NCI-H2081 (cell line): ENCODE data around the gene ARIH1.
A peak's percentile ranks its signal among the peaks of the same experiment; 100 is the strongest.

ENCODE experiments used
- DNase-seq, 2 experiments: peaks; one replicate each; lab custom pipeline; 2025; lab: John Stamatoyannopoulos, UW

The ARIH1 gene

DNA sequence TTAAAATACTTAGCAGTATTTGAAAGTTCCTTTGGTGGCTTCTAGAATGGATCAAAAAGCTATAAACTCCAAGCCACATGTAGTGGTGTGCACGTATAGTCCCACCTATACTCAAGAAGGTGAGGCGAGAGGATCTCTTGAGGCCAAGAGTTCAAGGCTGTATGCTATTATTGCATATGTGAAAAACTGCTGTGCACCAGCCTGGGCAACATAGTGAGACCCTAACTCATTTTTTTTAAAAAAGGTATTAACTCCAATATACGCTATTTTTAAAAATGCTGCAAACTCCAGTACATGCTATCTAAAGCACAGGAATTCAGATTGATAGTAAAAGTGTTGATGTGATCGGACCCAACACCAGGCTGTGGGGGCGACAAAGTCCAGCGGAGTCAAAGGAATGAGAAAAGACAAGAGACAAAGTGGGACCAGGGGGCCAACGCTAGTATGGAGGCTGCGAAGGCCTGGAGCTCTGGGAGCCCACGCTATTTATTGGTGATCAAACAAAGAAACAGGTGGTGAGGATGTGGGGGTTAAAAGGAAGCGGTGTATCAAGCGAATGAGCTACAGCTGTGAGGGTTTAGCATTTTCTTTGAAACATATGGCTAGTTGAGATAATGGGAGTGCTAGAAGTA, 66.6 kb downstream of the ARIH1 start:
- no peak for DNase-seq

DNA sequence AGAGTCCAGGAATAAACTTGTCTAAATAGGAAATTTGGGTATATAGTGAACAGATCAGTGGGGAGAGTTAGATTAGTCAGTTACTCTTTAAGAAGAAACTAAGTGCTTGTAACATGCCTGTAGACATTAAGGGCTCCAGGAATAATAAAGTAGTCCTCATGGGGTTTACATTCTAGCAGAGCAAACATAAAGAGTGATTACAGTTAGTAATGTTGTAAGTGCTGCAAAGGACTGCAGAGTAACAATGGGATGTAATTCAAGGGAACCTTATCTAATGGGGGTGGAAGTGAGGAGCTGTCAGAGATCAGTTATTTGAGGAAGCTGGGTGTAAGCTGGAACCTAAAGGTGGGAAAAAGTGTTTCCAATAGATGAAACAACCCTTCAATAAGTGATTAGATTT, 67.5 kb downstream of the ARIH1 start:
- no peak for DNase-seq

DNA sequence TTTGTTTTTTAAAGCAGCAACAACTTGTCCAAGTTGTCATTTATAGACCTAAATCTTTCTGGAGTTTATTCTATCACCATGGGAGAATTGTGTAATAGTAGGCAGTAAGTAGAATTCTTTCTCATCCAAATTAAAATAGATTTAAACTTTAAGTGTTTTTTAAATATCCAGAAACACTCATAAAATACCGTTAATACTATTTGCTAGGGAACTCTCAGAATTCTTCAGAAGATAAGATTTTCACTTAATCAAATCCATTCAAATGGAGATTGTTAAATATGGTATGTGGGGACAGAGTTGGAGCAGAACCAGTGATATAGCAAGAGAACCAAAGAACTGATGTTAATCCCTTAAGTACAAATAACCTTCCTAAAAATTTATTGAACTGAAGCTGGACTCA, 71.0 kb downstream of the ARIH1 start:
- no peak for DNase-seq

DNA sequence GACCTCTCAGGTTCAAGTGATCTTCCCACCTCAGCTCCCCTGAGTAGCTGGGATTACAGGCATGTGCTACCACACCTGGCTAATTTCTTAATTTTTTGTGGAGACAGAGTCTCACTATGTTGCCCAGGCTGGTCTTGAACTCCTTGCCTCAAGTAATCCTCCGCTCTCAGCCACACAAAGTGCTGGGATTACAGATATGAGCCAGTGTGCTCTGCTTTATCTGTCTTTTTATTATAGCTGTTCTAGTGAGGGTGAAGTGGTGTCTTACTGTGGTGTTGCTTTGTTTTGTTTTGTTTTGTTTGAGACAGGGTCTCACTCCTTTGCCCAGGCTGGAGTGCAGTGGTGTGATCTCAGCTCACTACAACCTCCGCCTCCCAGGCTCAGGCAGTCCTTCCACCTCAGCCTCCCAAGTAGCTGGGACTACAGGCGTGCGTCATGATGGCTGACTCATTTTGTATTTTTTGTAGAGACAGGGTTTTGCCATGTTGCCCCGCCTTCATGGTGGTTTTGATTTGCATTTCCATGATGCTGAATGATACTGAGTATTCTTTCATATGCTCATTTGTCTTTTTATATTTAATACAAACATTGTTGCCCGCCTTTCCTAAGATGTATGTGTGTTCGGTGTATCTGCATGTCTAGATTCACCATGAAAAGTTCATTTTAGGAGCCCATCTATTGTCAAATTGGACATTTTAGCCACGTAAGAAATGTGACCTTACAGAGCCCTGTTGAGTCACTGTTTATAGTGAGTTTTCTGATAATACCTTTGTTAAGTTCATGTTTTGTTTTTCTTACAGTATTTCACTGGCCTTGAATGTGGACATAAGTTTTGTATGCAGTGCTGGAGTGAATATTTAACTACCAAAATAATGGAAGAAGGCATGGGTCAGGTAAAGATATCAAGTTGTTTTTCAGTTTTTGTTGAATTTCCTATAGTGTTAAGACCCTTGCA, 80.6 kb downstream of the ARIH1 start:
- DNase-seq = no peak

DNA sequence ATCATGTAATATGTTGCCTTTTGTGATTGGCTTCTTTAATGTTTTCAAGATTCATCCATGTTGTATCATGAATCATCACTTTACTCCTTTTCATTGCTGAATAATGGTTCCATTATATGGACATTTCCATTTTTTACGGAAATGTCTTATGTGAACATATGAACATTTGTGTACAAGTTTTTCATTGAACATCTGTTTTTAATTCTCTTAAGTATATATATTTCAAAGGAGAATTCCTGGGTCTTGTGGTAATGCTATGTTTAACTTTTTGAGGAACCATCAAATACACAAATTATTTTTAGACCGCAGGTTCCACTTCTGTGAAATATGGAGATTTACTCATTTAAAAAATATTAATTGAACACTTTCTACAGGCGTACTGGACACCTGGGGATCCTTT, 85.7 kb downstream of the ARIH1 start:
- DNase-seq = no peak

DNA sequence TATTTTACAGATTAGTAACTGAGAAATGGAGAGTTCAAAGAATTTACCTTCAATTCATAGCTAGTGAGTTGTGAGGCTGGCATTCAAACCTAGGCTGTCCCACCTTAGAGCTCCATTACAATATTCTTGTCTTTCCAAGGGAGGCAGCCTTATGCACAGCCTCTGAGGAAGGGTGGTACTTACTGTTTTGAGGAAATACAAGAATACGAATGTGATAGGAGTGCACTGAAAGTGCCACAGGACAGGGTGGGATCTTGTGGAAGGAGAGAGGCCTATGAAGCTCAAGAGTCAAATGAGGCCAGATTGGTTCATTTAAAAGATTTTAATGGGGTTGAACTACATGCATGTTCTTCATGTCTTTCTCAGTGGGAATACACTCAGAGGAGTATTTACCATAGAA, 86.3 kb downstream of the ARIH1 start:
- DNase-seq = no peak

DNA sequence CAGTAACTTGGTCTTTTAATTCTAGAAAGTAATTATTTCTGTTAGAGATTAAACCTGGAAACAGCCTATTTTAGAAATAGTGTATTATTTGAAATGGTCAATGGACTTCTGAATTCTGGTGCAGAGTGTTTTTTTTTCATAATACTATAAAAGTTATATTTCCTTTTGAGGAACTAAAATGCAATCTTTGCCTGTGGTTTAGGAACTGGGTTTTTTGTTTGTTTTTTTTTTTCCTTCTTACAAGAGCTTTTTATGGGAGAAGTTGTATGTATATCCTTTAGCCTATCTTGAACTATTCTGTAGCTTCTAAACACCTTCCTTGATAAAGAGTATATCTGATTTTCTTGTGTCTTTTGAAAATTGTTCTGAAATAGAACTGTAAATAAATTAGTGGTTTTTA, 88.3 kb downstream of the ARIH1 start:
- no peak for DNase-seq

DNA sequence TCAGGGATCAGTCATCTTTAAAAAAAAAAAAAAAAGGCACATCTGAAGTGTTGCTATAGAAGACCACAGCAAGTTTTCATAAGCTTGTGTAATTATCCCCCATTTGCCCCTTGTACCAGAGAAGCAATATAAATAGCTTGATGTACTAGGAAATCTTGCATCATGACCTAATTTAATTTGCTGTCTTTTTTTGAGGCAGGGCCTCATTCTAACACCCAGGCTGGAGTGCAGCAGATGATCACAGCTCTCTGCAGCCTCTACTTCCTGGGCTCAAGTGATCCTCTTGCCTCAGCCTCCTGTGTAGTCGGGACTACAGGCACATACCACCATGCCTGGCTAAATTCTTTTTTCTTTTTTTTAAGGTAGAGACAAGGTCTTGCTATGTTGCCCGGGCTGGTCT, 88.7 kb downstream of the ARIH1 start:
- DNase-seq = no peak

DNA sequence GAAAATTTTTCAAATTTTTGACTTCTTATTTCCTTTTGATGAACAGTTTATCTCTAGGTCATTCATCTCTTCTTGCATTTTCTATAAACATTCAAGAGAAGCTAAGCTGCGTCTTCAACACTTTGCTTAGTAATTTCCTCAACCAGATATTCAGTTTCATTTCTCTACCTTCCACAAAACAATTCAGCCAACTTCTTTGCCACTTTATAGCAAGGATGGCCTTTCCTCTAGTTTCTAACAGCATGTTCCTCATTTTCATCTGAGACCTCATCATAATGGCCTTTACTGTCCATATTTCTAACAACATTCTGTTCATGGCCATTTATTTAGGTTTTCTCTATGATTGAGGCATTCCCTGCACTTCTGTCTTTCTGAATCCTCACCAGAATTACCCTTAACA, 90.0 kb downstream of the ARIH1 start:
- no peak for DNase-seq

DNA sequence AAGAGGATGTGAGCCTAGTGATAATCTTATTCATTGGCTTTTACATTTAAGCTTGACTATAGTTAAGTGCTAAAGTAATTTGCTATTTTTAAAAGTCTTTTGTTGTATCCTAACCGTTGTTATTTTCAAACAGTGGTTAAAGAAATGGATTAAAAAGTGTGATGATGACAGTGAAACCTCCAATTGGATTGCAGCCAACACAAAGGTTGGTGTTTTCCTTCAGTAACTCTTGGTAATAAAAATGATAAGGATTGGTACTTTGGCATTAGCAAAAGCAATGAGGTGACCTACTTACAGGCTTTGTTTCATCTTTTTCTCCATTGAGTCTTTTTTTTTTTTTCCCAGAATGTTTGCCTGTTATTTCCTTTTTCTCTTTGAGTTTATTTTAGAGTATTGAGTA, 92.8 kb downstream of the ARIH1 start:
- DNase-seq = no peak

DNA sequence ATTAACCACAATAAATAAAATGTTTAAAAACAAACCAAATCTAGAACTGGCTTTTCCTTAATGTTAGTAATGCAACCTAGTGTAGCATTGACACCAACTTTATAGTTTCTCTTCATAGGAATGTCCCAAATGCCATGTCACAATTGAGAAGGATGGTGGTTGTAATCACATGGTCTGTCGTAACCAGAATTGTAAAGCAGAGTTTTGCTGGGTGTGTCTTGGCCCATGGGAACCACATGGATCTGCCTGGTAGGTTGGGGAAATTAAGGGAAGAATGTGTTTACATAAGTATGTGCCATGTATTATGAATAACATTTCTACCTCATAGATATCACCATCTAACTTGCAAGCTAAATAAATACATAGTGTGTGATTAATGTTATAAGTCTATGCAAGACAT, 95.9 kb downstream of the ARIH1 start:
- DNase-seq = no peak

DNA sequence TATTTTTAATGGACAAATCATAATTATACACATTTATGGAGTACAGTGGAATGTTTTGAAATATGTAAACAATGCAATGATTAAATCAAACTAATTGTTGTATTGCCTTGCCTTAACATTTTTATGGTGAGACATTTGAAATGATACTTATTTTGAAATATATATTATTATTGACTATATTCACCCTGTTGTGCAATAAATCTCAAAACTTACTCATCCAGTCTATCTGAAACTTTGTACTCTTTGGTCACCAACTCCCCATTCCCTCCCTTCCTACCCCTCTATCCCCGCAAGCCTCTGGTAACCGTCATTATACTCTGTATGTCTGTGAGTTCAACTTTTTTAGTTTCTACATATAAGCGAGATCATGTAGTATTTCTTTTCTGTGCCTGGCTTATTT, 105.7 kb downstream of the ARIH1 start:
- DNase-seq = no peak

DNA sequence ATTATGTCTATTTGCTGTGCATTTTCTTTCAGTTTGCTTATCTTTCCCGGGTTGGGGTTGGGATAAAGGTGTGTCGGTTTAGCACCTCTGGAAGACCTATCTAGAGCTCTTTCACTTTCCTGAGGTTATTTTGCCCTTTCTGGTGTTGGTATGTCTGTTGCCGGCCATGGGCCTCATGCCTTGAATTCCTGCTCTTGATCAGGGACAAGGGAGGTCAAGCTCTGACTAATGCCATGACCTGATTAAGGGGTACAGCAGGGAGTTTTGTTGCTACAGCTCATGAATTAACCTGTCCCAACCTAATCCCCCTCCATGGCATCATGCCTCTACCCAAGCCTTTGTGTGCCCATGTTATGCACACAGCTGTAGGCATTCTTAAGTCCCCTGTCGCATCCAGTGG, 109.9 kb downstream of the ARIH1 start:
- DNase-seq = no peak

DNA sequence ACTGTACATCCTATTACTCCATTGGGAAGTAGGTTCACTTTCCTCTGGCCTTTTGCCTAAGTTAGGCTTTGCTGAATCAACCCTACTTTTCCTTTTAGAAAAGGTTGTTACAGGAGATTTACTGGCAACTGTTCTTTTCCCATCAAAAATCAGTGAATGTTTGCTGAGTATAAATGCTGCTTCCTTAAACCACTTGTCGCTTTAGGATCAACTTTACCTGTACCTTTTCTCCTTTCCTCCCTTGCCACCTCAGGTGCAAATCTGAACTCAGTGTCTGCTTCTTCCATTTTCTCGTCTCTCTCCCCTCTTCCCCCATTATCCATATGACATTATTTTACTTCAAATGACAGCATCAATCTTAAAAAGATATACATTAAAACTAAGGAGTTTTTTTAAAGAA, 110.9 kb downstream of the ARIH1 start:
- no peak for DNase-seq

DNA sequence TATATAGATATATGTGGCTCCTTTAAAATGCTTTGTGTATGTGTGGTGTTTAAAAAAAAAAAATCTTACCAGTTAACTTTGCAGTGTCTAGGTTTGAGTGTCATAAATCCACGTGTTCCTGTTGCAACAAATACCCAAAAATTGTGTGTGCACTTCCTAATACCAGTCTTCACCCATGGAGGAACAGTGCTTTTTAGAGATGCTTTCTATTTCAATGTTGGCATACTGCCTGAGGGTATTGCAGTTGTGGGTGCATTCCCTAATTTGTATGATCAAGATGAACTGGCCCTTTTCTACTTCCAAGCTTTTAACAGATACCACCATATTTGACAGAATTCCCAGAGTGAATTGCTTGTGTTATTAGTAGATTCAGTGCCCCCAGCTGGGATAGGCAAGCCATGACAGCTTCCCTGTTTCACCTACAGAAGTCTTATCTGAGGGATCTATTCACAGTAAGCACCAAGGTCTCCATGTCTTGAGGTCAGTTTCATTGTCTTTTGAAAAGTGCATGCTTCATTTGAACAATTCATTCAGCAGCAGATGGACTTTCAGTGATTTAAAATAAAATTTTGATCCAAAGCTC, 111.4 kb downstream of the ARIH1 start:
- no peak for DNase-seq

DNA sequence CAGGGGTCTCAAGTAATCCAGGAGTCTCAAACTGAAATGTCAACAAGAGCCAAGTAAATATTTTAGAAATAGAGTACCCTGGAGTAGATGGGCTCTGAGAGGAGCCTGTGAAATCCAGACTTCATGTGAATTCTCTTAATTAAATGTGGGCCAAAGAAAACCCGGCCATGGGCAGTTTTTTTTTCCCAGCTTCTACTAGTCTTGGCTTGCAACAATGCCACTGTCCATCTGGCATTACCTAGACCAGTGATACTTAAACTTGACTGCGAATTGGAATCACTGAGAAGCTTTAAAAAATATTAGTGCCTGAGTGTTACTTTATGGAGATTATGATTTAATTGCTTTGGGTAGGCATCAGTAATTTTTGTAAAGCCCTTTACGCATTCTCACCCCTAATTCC, 114.0 kb downstream of the ARIH1 start:
- no peak for DNase-seq

DNA sequence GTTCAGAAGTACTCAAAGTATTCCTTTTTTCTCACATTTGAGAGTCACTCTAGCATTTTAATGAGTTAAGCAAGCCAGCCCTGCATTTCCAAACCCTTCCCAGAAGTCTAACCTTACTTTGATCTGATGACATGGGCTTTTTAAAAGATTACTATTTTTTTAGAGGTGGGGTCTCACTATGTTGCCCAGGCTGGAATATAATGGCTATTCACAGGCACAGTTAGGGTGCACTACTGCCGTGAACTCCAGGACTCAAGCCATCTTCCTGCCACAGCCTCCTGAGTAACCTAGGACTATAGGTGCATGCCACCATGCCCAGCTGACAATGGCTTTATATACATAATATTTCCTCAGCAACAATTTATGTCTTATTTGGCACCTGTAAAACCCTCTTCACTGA, 116.3 kb downstream of the ARIH1 start:
- no peak for DNase-seq

DNA sequence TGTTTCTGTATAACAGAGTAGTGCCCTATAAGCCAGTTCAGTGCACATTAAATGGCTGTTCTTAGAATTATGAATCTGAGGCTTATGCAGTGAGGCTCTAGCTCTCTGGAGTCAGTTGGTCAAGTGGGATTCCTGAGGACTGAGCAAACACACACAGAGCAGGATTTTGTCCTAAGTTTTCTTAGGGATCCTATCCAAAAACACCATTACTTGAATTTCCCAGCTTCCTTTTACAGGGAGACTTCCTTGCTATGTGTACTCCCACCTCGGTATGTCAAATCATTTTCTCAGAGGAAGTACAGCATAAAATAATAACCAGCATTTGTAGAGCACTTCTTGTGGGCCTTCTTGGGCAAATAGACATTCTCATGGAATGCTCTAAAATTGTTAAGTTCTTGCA, 117.2 kb downstream of the ARIH1 start:
- DNase-seq = no peak

DNA sequence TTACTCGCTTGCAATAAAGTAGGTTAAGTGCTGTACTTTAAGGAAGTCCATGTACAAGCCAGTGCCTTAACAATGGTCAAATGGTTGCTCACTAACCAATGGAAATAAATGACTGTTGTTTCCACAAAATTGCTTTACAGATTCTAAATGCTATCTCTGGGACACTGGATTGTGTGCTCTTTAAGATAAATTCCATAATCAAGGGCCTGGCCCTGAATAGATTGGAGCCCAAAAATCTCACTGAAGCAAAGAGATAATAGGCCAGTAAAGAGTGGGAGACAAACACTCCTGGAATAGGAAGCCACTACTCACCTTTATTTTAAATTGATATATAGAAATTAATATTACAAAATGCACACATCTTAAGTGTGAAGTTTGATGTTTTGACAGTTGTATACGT, 118.0 kb downstream of the ARIH1 start:
- no peak for DNase-seq

DNA sequence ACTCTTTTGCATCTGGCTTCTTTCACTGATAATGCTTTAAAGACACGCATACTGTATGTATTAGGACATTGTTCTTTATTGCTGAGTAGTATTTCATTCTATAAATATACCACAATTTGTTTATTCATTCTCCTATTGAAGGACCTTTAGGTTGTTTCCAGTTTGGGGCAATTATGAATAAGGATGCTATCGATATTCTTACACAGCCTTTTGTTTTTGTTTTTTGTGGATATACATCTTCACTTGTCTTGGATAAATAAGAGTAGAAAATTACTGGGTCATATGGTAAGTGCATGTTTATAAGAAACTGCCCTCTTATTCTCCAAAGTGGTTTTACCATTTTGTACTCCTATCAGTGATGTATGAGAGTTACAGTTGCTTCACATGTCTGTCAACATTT, 118.5 kb downstream of the ARIH1 start:
- no peak for DNase-seq

DNA sequence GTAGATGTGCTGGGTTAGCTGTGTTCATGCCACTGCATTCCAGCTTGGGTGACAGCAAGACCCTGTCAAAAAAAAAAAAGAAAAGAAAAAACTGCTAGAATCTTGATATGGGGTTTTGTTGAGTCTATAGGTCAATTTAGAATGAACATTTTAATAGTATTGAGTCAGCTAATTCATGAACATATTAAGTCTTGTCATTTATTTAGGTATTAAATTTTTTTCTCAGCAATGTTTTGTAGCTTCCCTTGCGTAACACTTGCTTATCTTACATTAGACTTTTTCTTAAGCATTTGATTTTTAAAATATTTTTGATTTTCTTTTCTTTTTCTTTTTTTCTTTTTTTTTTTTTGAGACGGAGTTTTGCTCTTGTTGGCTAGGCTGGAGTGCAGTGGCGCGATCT, 119.7 kb downstream of the ARIH1 start:
- no peak for DNase-seq

DNA sequence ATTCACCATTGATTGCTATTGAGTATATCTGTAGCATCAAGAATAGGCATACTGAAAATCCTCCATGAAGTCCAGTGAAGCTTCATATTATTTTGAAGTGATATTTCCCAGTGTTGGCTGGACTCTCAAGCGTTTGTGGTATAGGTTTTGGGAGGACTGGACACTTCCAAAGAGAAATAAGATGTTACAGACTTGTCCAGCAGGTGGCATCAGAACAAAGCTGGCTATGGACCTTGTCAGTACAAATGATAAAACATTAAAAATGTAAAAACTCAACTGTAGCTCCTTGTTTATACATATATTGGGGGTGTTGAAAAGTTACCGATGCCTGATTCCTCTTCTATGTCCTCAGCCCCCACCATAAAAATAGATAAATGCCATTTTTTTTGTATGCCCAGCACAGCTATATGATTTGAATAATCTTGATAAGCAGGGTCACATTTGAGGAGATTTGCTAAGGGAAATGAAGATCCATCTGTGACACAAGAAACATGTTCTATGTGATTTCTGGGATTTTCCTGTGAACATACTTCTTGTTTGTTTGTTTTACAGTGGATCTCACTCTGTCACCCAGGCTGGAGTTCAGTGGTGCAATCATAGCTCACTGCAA, 125.8 kb downstream of the ARIH1 start:
- peak; percentile 30 to 33 for DNase-seq

DNA sequence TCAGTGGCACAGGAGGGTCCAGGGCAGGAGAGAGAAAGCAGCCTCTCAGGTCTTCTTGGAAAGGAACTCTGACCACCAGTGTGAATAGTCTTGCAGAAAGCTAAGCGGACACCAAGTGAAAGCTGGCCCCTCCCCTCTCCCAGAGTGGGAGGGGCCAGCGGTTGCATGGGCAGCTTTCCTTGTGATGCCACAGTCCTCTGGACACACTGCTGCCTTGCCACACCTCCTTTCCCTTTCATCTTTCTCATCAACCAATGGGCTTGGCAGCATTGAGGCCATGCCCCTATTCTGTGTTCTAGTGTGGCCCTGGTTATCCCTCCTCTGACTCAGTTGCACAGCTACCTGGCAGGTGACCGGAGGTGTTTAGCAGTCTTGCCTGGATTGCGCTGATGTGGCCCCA, 130.7 kb downstream of the ARIH1 start:
- no peak for DNase-seq
